HG02588 (cell line): ENCODE measurements around the gene GARNL3.

Source experiments
- ATAC-seq: cut with Tn5 transposase; IDR thresholded peaks from one replicate; pipeline ENCODE4 v1.9.1; 2021; ENCODE audit warnings: mild to moderate bottlenecking, moderate library complexity; ENCODE audit not compliant: unreplicated experiment

The GARNL3 gene

GRCh38 chr9:127264462-127265219, at the start of gene GARNL3:
Gene GARNL3, plus strand, starts transcription at chr9:127264774. Its CDS starts 104 bp downstream, at chr9:127264878.
- no peak for ATAC-seq

GRCh38 chr9:127215268-127216209, 49.0 kb upstream of the GARNL3 start:
- no peak for ATAC-seq

GRCh38 chr9:127216210-127216887, 48.2 kb upstream of the GARNL3 start:
- ATAC-seq = no peak

- no peak for ATAC-seq
Measured at GRCh38 chr9:127216888-127217217, 47.7 kb upstream of the GARNL3 start.

- no peak for ATAC-seq
Measured at GRCh38 chr9:127218818-127219217, 45.8 kb upstream of the GARNL3 start.

- ATAC-seq = no peak
Measured at GRCh38 chr9:127219520-127219919, 45.1 kb upstream of the GARNL3 start.

- no peak for ATAC-seq
Measured at GRCh38 chr9:127221695-127222094, 42.9 kb upstream of the GARNL3 start.

- ATAC-seq = no peak
Measured at GRCh38 chr9:127222388-127223095, 42.0 kb upstream of the GARNL3 start.

GRCh38 chr9:127223266-127223665, 41.3 kb upstream of the GARNL3 start:
- no peak for ATAC-seq

- ATAC-seq = no peak
Measured at GRCh38 chr9:127223810-127224177, 40.8 kb upstream of the GARNL3 start.

GRCh38 chr9:127224178-127224882, 40.2 kb upstream of the GARNL3 start:
- peak; percentile 51 for ATAC-seq

- peak; percentile 50 for ATAC-seq
Measured at GRCh38 chr9:127224883-127225739, 39.5 kb upstream of the GARNL3 start.

GRCh38 chr9:127225801-127226625, 38.6 kb upstream of the GARNL3 start:
- ATAC-seq = peak; percentile 1

GRCh38 chr9:127229691-127230417, 34.7 kb upstream of the GARNL3 start:
- no peak for ATAC-seq

- ATAC-seq = no peak
Measured at GRCh38 chr9:127231666-127232065, 32.9 kb upstream of the GARNL3 start.

- ATAC-seq = no peak
Measured at GRCh38 chr9:127232833-127233549, 31.6 kb upstream of the GARNL3 start.

GRCh38 chr9:127233550-127233949, 31.0 kb upstream of the GARNL3 start:
- no peak for ATAC-seq
